ENCODE data around the gene PFKP.
A peak's percentile ranks its signal among the peaks of the same experiment; 100 is the strongest.
"Not testable (repeated sequence)": the region's sequence is repeated elsewhere in the genome, so short reads cannot be mapped to it uniquely, and the experiment has no call there.

The PFKP gene

GRCh38 chr10:3047596-3047995 is 19.8 kb upstream of the PFKP start:
- DNase-seq = no peak

DNA sequence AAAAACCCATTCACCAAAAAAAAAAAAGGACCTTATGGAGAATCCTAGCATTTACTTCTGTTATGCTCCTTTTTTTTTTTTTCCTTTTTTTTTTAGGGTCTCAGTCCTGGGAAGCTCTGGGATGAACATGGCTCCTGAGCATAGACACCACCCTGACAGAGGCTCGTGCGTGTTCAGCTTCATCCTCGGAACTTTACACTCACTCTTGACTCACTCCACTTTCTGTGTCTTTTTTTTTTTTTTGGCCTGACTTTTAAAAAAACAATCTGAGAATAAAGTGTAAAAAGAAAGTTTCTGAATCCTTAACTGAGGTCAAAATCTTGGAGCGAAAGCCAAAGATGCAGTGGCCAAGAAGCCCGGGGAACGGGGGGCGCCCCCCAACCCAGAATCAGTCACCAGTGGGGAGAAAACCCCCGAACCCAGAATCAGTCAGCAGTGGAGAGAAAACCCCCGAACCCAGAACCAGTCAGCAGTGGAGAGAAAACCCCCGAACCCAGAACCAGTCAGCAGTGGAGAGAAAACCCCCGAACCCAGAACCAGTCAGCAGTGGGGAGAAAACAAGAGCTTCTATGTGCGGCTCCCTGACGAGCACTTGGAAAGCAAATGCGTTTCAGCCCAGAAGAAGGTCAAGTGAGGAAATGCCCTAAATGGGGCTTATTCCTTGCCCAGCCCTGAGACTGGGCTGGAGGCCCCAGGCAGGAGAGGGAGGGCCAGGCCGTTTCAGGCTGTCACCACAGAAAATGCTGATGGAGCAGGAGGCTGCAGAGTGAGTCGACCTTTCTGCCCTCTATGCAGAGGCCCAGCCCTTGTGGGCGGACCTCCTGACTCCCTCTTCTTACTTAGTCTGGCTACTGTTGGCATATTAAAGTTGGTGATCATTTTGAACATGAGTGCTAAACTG is 19.0 kb upstream of the PFKP start:
- DNase-seq = no peak

DNA sequence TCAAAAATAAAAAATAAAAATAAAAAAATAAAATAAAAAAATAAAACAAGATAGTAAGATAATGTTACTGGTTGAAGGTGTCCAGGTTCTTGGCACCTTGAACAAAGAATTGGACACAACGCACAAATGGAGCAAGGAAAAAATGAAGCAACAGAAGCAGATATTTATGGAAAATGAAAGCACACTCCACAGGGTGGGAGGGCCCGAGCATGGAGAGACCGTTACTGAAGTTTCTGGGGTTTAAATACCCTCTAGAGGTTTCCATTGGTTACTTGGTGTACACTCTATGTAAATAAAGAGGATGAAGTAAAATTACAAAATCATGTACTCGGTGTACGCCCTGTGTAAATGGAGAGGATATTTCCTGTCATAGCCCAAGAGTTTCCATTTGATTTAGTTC is 15.7 kb upstream of the PFKP start:
- DNase-seq = no peak

DNA sequence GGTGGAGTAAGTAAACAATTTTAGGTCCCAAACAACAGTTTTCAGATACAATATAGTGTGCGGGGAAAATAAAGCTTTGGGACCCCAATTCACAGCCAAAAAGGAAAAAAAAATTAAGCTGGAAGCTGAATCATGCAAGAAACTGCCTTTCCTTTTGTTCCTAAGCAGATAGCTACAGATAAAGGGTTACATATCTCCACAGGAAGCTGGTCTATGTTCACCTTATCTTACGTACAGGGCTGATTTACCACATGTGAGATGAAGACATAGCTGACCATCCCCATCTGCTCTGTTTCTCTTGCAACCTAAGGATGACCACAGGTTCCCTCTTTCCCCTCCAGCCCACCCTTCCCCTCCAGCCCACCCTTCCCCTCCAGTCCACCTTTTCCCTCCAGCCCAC is 14.2 kb upstream of the PFKP start:
- no peak for DNase-seq

DNA sequence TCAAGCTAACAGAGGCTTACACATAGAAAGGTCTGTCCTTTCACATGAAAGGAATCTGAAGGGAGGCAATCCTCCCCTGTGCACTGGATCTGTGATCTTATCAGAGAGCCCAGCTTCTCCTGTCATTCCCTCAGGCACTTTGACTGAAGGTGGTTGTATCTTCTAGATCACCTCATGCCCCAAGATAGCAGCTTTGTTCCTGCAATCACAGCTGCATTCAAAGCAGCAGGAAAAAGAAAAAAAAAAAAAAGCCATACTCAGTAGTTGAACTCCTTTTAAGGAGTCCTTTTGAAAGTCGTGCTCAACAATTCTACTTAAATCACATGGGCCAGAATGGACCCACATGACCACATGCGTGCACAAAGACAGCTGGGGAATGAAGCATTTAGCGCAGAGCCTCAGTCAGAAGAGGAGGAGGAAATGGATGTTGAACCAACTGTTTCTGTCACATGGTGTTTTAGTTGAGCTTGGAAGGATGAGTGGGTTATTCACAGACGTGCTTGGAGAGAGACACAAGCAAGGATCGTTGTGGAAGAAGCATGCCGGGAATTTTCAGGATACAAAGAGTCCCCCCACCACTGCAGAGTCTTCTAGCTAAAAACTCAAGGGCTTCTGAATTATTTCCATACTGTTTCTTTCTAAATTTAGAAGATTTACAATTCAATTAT is 13.0 kb upstream of the PFKP start:
- no peak for DNase-seq

DNA sequence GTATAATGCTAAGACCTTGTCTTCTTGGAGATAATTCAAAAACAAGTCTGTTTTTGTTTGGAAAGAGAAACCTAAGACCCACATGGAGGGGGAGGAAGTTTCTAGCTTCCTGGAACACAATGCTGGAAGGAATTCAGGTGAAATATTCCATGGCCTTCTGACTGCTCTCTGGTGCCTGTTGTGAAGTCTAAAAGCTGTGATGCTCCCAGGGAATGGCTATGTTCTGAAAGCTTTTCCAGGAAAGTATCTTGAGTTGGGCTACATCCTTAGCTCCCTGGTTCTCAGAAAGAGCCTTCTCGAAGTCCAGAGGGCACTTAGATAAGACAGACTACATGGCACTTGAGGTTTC is 12.5 kb upstream of the PFKP start:
- no peak for DNase-seq

- DNase-seq = no peak
These were observed 10.9 kb upstream of the PFKP start for GRCh38 chr10:3056280-3057037.

- no peak for DNase-seq
These were observed 9.4 kb upstream of the PFKP start for GRCh38 chr10:3057946-3058345.

DNA sequence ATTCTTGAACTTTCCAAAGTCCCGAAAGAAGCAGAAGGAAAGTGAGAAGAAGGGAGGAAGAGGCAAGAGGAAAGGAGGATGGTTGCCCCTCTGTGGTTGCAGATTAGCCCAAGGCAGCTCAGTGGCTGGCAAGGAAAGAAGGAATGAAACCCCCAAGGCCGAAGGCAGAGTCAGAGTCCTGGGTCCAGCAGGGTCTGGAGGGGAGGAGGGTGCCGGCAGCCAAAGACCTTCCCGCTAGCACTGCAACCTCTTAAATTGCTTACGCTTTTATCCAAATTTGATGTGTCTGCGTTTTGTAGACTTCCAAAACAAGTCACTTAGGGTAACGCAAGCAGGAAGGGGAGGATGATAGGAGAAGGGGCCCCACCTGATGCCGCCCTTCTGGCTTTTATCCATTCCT is 7.4 kb upstream of the PFKP start:
- DNase-seq = no peak

DNA sequence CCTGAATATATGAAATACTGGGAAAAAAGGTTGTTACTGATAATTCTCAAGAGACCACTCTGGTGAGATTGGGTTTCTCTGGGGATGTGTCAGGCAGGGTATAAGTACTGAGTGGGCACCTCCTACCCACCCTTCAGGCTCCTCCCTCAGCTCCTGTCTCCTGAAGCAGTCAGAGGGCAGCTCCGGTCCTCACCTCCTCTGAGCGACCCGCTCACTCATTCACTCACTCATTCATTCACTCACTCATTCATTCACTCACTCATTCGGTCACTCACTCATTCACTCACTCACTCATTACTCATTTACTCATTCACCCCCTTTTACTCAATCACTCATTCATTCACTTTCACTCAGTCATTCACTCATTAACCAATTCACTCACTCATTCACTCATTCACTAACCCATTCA is 6.9 kb upstream of the PFKP start:
- no peak for DNase-seq

DNA sequence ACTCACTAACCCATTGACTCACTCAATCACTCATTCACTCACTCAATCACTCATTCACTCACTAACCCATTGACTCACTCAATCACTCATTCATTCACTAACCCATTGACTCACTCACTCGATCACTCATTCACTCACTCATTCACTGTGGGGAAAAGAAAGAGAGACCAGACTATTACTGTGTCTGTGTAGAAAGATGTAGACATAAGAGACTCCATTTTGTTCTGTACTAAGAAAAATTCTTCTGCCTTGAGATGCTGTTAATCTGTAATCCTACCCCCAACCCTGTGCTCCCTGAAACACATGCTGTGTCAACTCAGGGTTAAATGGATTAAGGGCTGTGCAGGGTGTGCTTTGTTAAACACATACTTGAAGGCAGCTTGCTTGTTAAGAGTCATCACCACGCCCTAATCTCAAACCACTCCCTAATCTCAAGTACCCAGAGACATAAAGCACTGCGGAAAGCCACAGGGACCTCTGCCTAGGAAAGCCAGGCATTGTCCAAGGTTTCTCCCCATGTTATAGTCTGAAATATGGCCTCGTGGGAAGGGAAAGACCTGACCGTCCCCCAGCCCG is 5.9 kb upstream of the PFKP start:
- not testable (repeated sequence) for DNase-seq

- no peak for DNase-seq
These were observed 4.7 kb upstream of the PFKP start for GRCh38 chr10:3062502-3063186.

- no peak for DNase-seq
These were observed 2.9 kb upstream of the PFKP start for GRCh38 chr10:3064423-3064822.

DNA sequence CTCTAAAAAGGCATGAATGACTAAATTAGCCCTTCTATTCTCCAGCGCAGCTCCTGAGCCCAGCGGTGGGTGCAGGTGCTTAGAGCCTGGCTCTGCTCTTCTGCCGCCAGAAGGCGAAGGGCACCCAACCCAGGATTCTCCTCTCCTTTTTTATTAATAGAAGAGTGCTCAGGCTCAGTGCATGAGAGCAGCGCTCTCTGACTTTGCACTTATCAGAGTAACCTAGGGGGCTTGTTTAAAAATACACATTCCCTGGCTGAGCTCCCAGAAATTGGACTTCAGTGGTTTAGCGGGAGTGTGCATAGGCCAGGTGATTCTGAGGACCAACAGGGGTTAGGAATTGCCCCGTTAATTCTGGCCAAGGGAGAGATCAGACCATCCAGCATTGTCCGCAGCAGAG is 1.7 kb upstream of the PFKP start:
- DNase-seq = no peak

DNA sequence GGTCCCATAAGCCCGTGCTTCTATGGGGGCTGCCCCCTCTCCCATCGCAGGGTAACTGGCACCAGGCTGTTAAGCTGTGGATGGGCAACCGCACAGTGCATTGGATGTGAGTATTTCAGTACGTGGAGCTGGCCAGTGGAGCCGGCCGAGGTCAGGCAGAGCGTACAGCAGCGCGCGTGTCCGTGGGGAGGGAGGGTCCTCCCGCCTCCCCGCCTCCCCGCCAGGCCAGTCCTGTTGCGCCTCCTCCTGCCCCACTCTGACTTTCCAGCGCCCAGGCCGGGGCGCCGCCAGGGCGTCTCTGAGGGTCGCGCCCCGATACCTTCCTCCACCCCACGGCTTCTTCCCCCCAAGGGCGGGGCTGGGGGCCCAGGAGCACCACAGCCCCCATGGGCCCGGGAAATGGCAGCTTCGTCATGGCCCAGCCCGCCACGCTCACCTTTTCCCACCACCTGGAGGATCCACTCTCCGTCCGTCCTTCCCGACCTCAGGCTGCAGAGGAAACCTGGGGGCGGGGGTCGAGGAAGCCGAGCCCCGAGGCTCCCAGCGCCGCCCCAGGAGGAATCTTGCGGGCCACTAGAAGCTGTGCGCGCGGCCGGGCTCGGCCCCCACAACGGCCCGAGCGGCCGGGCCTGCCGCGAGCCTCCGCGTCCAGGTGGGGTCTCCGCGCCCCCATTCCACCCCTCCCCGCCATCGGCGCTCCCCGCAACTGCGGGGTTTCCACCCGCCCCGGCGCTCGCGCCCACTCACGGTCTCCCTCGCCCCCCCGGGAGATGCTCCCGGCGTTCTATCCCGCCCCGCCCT is 831 bp upstream of the PFKP start:
- DNase-seq = no peak

DNA sequence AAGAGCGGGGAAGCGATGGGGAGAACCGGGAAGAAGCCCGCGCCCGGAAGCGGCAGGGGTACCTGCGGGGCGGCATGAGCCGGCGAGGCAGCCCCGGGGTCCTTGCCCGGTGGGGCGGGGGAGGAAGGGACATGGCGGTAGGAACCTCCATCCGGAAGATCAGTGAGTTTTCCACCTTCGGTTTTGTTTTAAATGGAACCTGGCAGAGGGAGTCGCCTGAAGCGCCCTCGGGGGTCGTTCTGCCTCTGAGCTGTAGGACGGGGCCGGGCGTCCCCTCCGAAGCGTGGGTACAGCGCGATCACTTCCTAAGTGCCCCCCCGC is 471 bp downstream of the PFKP start:
- no peak for DNase-seq

GRCh38 chr10:3068201-3068967 is 1.0 kb downstream of the PFKP start:
- peak; percentile 41 to 56 for DNase-seq

DNA sequence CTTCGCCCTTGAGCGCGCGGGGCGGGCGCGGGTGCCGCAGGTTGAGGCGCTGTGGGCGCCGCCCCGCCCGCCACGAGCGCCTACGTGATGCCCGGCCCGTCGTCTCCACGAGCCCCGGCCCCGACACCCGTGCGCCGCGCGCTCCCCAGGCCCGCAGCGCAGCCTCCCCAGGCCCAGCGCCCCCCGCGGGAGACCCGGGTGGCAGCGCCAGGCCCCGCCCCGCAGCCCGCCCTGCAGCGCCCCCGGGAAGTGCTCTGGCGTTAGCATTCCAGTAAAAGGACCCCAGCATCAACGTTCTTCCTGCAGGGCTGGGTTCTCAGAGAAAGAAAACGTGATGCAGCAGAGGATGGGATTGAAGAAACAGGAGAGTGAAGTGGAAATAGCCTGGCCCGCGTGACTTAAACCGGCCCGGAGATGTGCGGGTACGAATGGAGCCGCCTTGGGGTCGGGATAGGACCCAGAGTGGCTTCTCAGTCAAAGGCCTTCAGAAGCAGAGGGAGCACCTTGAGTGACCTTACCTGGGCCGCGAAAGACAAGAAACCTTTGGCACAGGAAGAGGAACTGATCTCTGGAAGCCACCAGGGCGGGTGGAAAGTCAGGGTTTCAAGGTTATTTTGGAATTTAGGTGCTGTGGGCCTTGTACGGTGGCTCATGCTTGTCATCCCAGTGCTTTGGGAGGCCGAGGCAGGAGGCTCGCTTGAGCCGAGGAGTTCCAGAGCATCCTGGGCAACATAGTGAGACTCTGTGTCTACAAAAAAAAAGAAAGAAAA is 1.8 kb downstream of the PFKP start:
- peak in 1 of 2 donors; percentile 17 for DNase-seq

DNA sequence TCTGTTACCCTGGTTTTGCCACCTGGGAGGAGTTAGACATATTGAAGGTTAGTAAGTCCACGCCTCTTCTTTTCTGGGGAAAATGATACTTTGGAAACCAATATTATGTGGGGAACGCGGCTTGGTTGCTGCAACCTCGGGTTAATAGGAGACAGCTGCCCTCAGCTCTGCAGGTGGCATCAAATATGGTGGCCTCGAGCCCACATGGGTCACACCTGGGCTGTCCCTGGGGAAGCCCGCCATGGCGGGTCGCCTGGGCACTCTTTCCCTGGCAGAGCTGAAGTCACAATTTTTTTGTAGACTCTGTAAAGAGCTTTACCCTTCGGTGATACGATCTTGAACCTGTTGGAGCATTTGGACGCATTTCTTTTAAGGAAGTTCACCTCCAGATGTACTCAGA is 2.5 kb downstream of the PFKP start:
- DNase-seq = no peak

GRCh38 chr10:3071405-3072198 is 4.3 kb downstream of the PFKP start:
- no peak for DNase-seq
